MM.1S (cell line): ENCODE measurements around the gene PHYH.

ENCODE experiments used
- DNase-seq: peaks from one replicate; pipeline ENCODE4 v3.0.0-alpha.2; 2015
- H2AFZ ChIP-seq: fragments of 300-600 bp; sonication (generic); 2 replicates; pipeline ENCODE4 v1.6.0; 2016; ENCODE audit warnings: antibody characterized with exemption, low read length
- H3F3A ChIP-seq: fragments of 300-600 bp; sonication (generic); 2 replicates; pipeline ENCODE4 v1.6.1; 2016; ENCODE audit warnings: mild to moderate bottlenecking, antibody characterized with exemption, low read length, moderate library complexity, mixed read lengths; ENCODE audit not compliant: insufficient read depth
- H3K27ac ChIP-seq: fragments of 300-600 bp; sonication (generic); 2 replicates; pipeline ENCODE4 v1.5.1; 2016; ENCODE audit warnings: mild to moderate bottlenecking, low read length
- H3K27me3 ChIP-seq: fragments of 300-600 bp; sonication (generic); replicated peaks from 2 replicates; pipeline ENCODE4 v1.6.0; 2016; ENCODE audit warnings: low read length; ENCODE audit not compliant: insufficient read depth
- H3K36me3 ChIP-seq: fragments of 300-600 bp; sonication (generic); replicated peaks from 2 replicates; pipeline ENCODE4 v1.6.1; 2016; ENCODE audit warnings: mild to moderate bottlenecking, low read length, mixed read lengths; ENCODE audit not compliant: insufficient read depth
- H3K4me1 ChIP-seq: fragments of 300-600 bp; sonication (generic); 2 replicates; pipeline ENCODE4 v1.6.1; 2016; ENCODE audit warnings: low read length, mixed read lengths
- H3K4me2 ChIP-seq: fragments of 300-600 bp; sonication (generic); 2 replicates; pipeline ENCODE4 v1.6.0; 2016; ENCODE audit warnings: low read depth, low read length
- H3K4me3 ChIP-seq: fragments of 300-600 bp; sonication (generic); 2 replicates; pipeline ENCODE4 v1.5.1; 2016; ENCODE audit warnings: low read length, mixed read lengths
- H3K79me2 ChIP-seq: fragments of 300-600 bp; sonication (generic); 2 replicates; pipeline ENCODE4 v1.6.1; 2016; ENCODE audit warnings: mixed run types, low read length, mixed read lengths
- H3K9ac ChIP-seq: fragments of 300-600 bp; sonication (generic); 2 replicates; pipeline ENCODE4 v1.6.1; 2016; ENCODE audit warnings: low read length, mixed read lengths
- H3K9me2 ChIP-seq: fragments of 300-600 bp; sonication (generic); replicated peaks from 2 replicates; pipeline ENCODE4 v1.6.1; 2016; ENCODE audit warnings: mild to moderate bottlenecking, low read length, mixed read lengths; ENCODE audit not compliant: insufficient read depth
- H3K9me3 ChIP-seq: fragments of 300-600 bp; sonication (generic); replicated peaks from 2 replicates; pipeline ENCODE4 v1.6.1; 2016; ENCODE audit warnings: mild to moderate bottlenecking, low read length, mixed read lengths; ENCODE audit not compliant: insufficient read depth
- H4K20me1 ChIP-seq: fragments of 300-600 bp; sonication (generic); 2 replicates; pipeline ENCODE4 v1.6.1; 2016; ENCODE audit warnings: mild to moderate bottlenecking, low read length, moderate library complexity, mixed read lengths; ENCODE audit not compliant: insufficient read depth
- CTCF ChIP-seq: fragments of 300-600 bp; sonication (generic); IDR thresholded peaks from 2 replicates; pipeline ENCODE4 v1.5.1; 2016; ENCODE audit warnings: antibody characterized with exemption, low read length, mixed read lengths
- EZH2 ChIP-seq: fragments of 300-600 bp; sonication (generic); optimal IDR thresholded peaks from 2 replicates; pipeline ENCODE3; 2017; ENCODE audit warnings: low read depth, mild to moderate bottlenecking, antibody characterized with exemption, low read length, mixed read lengths
- EZH2phosphoT487 ChIP-seq: fragments of 300-600 bp; sonication (generic); IDR thresholded peaks from 2 replicates; pipeline ENCODE4 v1.6.1; 2018; ENCODE audit warnings: antibody characterized with exemption, low read length

PHYH gene

GRCh38 chr10:13241613-13242012 is 58.3 kb downstream of the PHYH start:
- H3F3A ChIP-seq, result peaks cover 1% of the 10 kb centered on the region; the same call in 1 of the 2 replicates
- H2AFZ ChIP-seq, result no peak overlapping the region
- H4K20me1 ChIP-seq, result no peaks in the 10 kb centered on the region
- DNase-seq, result no peak
- no peaks in the 10 kb centered on the region for H3K27me3 ChIP-seq
- H3K79me2 ChIP-seq, result no peaks in the 10 kb centered on the region
- no peaks in the 10 kb centered on the region for H3K9me3 ChIP-seq
- TF ChIP-seq EZH2phosphoT487, result no peak
- TF ChIP-seq CTCF, result no peak
- no peak for TF ChIP-seq EZH2
- H3K4me2 ChIP-seq, result no peak overlapping the region
- H3K9me2 ChIP-seq, result no peaks in the 10 kb centered on the region
- H3K27ac ChIP-seq, result no peak overlapping the region
- H3K4me3 ChIP-seq, result no peak overlapping the region
- no peaks in the 10 kb centered on the region for H3K4me1 ChIP-seq
- no peak overlapping the region for H3K9ac ChIP-seq
- no peaks in the 10 kb centered on the region for H3K36me3 ChIP-seq

GRCh38 chr10:13239923-13240322 is 59.9 kb downstream of the PHYH start:
- H3K9me2 ChIP-seq, result no peaks in the 10 kb centered on the region
- TF ChIP-seq EZH2 (no peak), EZH2phosphoT487 (no peak), CTCF (no peak)
- no peak for DNase-seq

DNA sequence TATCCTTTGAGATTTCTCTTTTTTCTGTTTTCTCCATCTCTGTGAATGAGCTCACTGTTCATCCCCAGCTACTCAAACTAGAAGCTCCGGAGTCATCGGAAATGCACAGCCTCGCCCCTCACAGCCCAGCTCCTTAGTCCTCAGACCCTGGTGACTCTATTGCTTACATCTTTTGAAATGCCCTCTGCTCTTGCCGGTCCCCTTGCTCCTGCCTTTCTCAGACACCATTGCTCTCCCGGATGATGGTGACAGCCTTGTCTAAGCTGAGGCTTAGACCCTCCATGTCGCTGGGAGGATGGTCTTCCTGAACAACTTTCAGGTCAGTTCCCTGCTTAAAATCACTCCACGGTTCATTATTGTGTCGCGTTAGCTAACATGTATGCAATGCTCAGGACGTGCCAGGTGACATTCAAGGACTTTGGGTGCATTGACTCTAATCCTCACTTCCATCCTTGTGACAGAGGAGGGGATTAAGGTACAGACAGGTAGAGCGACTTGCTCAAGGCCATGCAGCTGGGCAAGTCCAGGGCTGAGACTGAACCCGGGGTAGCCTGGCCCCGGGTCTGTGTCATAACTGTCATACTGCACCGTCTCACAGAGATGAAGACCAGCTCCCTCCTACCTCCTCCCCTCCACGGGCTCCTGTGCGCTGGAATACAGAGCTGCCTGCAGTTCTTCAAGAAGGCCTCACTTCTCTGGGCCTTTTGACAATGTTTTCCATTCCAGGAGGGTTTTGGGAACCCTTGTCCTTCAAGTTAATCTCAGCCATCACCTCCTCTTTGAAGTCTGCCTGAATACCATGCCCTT is 61.4 kb downstream of the PHYH start:
- Histone ChIP-seq H3K27ac (no peak overlapping the region), H3K9me2 (no peaks in the 10 kb centered on the region), H3K9me3 (no peaks in the 10 kb centered on the region), H3K4me2 (no peak overlapping the region), H3K36me3 (no peaks in the 10 kb centered on the region), H3K9ac (no peak overlapping the region), H2AFZ (no peak overlapping the region), H3F3A (peaks cover 3% of the 10 kb centered on the region; the same call in 1 of the 2 replicates), H4K20me1 (no peaks in the 10 kb centered on the region), H3K27me3 (no peaks in the 10 kb centered on the region), H3K79me2 (no peaks in the 10 kb centered on the region), H3K4me1 (peaks cover 2% of the 10 kb centered on the region; the same call in 1 of the 2 replicates), H3K4me3 (no peak overlapping the region)
- TF ChIP-seq EZH2phosphoT487 (no peak), EZH2 (no peak), CTCF (no peak)
- no peak for DNase-seq

More at GRCh38 chr10:13239923-13240322, 59.9 kb downstream of the PHYH start:
- peaks cover 3% of the 10 kb centered on the region; the same call in 1 of the 2 replicates for H3F3A ChIP-seq
- no peaks in the 10 kb centered on the region for H3K79me2 ChIP-seq
- no peaks in the 10 kb centered on the region for H3K36me3 ChIP-seq
- H3K27me3 ChIP-seq, result no peaks in the 10 kb centered on the region
- no peak overlapping the region for H3K4me3 ChIP-seq
- H4K20me1 ChIP-seq, result no peaks in the 10 kb centered on the region
- no peaks in the 10 kb centered on the region for H3K9me3 ChIP-seq
- no peak overlapping the region for H3K4me2 ChIP-seq
- H3K9ac ChIP-seq, result no peak overlapping the region
- no peaks in the 10 kb centered on the region for H3K4me1 ChIP-seq
- H3K27ac ChIP-seq, result no peak overlapping the region
- no peak overlapping the region for H2AFZ ChIP-seq
